GM21360 (cell line): ENCODE data around the gene SCAP.
A peak's percentile ranks its signal among the peaks of the same experiment; 100 is the strongest.
"Not testable (repeated sequence)": the region's sequence is repeated elsewhere in the genome, so short reads cannot be mapped to it uniquely, and the experiment has no call there.

ENCODE experiments used
- ATAC-seq: cut with Tn5 transposase; IDR thresholded peaks from one replicate; pipeline ENCODE4 v1.9.1; 2021; ENCODE audit warnings: mild to moderate bottlenecking, moderate library complexity; ENCODE audit not compliant: unreplicated experiment

SCAP gene

DNA sequence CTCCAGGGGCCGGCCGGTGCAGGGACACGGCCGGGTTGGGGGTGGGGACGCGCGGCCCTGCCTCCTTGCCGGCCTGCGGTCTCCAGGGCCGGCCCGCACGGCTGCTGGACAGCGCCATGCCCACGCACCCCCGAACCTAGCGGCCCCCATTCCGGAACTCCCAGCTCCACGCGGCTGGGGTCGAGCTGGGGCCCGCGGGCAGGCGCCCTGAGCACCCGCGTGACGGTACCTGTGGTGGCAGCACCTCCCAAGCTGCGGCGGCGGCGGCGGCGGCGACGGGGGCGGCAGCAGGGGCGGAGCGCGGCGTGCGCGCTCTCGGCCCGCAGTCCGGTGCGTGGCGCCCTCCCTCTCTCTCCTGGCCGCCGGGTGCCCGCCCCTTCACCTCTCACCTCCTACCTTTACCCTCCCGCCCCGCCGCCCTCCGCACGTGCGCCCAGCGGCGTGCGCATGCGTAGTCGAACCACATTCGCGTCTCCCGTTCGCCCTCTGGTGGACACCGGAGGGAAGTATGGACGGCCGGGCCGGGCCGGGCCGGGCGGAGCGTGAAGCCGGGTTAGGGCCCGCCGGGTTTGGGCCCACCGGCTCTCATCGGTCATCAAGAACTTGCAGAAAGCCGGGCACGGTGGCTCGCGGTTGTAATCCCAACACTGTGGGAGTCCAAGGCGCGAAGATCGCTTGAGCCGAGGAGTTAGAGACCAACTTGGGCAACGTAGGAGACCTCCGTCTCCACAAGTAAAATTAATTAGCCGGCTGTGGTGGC lies at the start of gene SCAP:
Gene SCAP (minus strand): TSS at position 372 of the 760 bp plus-strand sequence. CDS start 32,948 bp downstream, outside the sequence.
- peak; percentile 89 for ATAC-seq

DNA sequence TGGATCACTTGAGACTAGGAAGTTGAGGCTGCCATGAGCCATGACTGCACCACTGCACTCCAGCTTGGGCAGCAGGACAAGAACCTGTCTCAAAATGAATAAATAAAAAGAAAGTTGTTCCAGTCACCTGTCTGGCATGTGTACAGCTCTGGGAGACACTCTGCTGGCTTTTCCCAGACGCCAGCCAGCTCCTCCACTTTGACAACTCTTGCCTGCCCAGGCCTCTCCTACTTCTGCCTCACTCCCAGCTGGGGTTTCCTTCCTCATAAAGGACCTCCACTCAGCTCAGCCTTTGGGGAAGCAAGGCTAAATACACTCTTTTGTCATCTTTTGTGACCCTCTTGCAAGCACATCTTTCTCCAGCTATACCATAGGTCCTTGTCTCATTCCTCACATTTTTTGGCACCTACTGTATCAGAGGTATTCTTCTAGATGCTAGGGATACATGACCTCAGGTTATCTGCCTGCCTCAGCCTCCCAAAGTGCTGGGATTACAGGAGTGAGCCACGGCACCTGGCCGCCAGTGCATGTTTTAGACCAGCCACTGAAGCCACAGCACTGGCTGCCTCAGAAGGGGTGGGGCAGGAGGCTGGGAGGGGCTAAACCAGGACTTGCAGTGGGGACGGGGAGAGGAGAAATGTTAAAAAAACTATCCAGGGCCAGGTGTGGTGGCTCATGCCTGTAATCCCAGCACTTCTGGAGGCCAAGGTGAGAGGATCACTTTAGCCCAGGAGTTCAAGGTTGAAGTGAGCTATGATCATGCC lies 47.8 kb upstream of the SCAP start:
- ATAC-seq = no peak

DNA sequence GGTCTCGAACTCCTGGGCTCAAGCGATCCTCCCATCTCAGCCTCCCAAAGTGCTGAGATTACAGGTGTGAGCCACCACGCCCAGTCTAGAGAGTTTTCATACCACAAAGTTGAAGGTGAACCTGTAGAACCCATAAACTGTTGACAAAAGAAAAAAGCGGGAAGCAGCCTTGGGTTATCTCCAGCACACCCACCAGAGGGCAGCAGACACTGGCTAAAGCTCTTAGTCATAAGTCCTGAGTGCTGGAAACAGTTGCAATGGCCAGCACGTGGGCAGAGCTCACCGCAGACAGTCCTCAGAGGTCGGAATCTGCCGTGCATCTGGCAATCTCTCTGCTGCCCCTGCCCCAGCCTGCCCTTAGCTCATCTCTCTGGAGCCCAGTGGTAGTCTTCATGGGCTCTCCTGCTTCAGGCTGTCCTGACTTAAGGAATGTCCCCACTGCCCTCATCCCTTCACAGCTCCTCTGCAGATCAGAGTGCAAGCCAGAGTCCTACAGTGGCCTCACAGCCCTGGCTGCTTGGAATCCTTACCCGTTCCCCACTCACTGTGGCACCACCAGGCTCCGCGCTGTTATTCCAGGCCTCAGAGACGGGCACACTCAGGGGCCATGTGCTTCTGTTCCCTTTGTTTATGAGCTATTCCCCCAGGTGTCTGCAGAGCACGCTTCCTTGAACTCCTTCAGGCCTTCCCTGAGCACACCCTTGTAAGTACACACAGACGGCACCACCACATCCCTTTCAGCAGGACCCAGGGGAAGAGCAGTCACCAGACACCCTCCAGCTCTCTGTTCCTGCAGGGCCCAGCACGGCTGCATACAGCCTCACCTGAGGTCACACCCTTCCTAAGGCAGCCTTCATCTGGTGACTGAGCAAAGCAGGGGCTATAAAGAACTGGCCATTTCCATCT lies 46.6 kb upstream of the SCAP start:
- ATAC-seq = peak; percentile 66

DNA sequence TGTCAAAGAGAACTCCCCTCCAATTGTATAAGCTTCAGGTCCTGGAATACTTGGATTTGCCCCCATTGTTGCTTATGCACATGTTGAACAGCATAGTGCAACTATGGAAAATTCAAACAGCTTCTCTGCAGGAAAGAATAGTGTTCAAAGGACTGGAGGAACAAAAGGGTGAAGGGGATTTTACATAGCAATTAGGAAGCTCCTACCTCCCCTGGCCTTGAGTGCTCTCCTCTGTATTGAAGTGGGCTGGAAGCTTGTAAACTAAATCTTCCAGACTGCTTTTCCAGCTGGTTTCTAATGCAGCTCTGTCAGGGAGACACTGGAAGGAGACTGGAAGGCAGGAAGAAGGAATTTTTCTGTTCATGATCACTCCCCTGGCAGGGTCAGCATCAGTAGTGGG lies 45.0 kb upstream of the SCAP start:
- ATAC-seq = no peak

DNA sequence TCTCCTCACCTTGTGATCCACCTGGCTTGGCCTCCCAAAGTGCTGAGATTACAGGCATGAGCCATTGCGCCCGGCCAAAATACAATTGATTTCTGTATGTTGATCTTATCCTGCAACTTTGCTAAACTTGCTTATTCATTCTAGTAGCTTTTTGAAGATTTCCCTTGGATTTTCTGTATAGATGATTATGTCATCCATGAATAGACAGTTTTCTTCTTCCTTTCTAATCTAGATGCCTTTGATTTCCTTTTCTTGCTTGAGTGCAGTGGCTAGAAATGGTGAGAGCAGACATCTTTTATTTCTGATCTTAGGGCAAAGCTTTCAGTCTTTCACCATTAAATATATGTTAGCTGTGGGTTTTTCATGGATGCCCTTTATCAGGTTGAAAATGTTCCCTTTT lies 42.2 kb upstream of the SCAP start:
- no peak for ATAC-seq

DNA sequence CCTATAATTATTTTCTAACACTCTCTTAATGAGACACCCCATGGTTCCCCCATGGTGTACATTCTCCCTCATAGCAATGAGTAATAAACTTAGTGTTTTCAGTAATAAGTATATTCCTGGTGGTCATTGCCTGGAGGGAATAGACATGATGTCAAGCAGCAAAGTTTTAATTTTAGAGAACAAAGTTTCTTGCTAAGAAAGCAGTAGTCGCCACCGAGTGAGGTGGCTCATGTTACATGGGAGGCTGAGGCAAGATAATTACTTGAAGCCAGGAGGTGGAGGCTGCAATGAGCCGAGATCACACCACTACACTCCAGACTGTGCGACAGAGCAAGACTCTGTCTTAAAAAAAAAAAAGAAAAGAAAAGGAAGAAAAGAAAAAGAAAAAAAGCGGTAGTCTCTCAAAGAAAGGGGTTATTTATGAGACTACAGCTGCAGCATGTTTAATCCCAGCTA lies 40.2 kb upstream of the SCAP start:
- no peak for ATAC-seq

DNA sequence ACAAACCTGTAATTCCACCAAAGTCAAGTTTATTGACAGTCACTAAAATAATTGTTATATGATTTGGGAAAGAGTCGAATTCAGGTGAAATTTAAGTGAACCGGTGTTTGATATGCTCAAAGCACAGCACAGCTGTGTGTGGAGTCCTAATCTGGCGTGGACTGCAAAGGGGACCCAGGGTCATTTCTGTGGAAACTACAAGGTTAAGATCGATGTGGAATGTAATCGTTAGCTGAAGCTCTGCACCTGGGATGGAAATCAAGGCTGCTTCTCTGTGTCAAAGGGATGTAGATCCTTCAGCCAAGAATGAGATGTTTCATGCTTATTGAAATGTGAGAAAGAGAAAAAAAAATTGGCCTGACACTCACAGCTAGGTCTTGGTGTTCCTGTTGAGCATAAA lies 39.4 kb upstream of the SCAP start:
- no peak for ATAC-seq

DNA sequence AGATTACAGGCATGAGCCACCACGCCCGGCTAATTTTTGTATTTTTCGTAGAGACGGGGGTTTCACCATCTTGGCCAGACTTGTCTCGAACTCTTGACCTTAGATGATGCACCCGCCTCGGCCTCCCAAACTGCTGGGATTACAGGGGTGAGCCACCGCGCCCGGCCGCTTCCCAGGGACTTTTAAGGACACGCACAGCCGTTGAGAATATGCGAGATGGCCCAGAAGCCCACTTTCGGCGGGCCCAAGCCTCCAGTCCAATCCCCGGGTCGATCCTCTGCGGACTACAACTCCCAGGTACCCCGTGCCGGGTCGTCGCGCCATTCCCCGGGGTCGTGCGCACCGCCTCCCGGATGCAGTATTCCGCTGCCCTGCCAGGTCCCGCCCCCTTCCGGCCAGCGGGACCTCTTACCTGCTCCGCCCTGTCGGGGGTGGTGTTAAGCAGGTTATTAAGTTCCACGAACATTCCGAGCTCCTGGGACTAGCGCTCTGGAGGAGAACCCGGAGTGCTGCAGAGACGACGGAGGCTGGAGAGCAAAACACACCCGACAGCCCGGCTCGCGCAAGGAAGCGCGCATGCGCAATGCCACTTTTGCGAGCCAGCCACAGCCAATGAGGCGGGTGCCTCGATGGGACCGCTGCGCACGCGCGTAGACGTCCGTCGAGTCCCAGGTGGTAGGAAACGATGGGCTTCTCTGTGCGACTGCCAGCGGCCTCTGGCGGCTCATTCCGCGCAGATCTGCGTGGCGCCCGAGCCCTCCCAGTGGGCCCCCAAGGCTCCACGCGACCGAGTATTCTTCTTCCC lies 37.6 kb upstream of the SCAP start, which contains the start of gene ELP6:
Gene ELP6 (minus strand): TSS at position 588 of the 805 bp plus-strand sequence. CDS start 122 bp downstream, at position 466.
- ATAC-seq = peak; percentile 87

DNA sequence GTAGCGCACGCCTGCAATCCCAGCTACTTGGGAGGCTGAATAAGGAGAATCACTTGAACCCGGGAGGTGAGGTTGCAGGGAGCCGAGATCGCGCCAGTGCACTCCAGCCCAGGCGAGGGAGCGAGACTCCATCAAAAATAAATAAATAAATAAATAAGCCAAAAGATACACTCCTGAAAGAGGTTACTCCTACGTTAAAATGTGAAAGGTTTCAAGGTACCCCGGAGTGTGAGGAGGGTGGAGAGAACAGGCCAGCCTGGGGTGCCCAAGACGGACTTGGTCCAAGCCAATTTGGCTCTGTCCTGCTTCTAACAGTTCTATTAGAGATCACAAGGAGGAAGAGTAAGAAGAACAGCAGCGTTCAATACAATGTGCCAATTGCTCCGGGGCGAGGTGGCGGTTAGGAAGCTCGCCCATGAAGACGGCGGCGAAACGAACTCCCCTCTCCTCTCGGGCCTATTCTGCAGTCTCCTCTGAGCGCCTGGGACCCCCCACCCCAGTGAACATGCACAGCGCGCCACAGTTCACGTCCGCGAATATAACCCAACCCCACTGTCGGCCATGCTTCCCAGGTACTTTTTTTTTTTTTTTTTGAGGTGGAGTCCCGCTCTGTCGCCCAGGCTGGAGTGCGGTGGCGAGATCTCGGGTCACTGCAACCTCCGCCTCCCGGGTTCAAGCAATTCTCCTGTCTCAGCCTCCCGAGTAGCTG lies 36.8 kb upstream of the SCAP start:
- no peak for ATAC-seq

DNA sequence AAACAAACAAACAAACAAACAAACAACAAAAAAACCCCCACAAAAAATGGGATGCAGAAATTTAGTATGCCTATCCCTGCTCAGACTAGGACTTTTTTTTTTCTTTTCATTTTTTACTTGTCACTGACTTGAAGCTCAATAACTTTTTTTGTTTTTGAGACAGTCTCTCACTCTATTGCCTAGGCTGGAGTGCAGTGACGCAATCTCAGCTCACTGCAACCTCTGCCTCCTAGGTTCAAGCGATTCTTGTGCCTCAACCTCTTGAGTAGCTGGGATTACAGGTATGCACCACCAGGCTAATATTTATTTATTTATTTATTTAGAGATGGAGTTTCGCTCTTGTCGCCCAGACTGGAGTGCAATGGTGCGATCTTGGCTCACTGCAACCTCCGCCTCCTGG lies 29.5 kb upstream of the SCAP start:
- ATAC-seq = not testable (repeated sequence)

DNA sequence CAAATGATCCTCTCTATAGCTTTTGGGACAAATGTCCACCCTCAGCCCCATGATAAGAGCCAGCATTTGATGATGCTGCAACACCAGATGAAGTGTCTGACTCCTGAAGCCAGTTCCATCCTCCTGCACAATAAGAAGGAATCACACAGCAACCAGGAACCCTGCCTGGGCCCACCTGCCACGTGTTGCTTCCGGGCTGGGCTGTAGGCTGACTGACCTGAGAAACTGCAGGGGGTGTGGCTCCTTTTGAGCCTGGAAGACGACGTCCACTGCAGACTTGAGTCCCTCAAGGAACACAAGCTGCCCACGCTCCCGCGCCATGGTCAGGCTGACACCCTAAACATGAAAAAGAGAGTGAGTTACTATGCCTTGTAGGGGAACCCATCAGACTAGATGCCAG lies 28.4 kb upstream of the SCAP start:
- no peak for ATAC-seq

DNA sequence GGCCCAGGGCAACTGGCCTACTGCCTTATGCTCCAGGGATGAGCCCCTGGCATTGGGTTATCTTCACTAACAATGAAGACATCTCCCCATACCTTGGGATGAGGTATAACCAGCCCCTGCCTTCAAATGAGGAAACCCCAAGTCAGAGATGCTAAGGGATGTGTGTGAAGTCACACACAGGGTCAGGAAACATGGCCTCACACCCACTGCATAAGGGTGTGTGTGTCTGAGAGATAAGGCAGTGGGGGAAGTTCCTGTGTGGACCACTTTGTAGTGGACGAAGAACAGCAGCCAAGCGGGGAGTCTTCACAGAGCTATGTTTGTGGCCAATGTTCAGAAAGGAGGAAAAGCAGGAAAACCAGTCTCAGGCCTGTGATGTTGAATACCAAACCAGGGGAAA lies 27.3 kb upstream of the SCAP start:
- no peak for ATAC-seq

DNA sequence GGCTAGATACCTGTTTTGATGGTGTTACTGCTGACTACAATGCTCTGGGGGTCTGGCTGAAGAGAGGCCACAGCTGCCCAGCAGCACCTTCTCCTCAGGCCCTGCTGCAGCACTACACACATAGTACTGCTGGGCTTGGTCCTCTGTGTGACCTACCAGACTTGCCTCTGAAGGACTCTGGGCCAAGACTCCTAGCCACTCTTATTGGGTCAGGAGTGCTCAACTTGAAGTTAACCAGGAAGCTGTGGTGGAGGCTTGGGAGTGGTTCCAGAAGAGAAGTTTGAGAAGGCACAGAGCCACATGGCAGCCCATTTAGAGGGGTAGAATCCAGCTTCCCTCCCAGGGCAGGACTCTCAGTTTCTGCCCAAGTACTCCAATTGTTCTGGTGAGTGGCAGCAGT lies 21.2 kb upstream of the SCAP start:
- no peak for ATAC-seq

DNA sequence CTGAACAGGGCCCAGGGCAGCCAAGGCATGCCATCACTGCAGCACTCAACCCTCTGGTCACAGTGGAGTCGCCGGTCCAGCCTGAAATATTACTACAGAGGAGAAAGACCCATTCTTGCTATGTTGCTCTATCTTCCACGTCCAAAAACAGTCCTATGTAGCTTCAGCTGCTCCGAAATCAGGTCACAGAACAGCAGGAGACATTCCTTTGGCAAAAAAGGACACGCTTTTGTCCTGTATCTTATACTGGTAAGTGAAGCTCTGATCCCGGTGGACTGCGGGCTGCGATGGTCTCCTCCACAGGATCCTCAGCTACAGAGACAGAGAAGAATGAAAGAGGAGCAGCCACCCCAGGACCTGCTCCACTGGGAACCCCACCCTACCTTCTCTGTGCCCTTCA lies 20.1 kb upstream of the SCAP start:
- no peak for ATAC-seq

DNA sequence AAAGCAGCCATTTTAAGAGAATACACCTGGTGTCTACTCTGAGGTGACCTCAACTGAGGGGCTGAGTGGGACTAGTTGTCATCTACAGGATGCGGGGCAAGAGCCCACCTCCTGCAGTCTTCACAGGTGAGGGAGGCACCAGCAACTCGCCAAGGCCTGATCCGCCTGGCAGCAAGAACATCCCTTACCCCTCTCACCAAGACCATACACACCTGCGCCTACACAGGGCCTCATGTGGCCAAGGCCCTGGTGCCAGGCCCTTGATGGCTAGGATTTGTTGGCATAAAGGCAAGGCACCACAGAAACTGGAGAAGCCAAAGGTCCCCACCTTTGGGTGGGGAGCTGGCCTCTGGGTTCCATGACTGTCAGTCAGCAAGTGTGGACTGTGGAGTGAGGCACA lies 19.4 kb upstream of the SCAP start:
- ATAC-seq = no peak

DNA sequence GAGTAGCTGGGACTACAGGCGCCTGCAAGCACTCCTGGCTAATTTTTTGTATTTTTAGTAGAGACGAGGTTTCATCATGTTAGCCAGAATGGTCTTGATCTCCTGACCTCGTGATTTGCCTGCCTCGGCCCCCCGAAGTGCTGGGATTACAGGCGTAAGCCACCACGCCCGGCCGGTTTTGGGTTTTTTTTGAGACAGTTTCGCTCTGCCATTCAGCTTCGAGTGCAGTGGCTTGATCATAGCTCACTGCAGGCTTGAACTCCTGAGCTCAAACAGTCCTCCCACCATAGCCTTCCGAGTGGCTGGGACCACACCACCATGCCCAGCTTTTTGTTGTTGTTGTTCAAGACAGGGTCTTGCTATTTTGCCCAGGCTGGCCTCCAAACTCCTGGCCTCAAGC lies 16.0 kb upstream of the SCAP start:
- ATAC-seq = no peak

DNA sequence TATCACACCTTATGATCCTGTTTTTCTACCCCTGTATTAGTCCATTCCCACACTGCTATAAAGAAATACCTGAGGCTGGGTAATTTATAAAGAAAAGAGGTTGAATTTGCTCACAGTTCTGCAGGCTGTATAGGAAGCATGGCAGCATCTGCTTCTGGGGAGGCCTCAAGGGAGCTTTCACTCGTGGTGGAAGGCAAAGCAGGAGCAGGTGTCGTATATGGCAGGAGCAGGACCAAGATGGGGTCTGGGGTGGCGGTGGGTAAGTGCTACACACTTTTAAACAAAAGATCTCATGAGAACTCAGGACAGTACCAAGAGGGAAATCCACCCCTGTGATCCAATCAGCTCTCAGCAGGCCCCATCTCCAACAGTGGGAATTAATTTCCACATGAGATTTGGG lies 15.4 kb upstream of the SCAP start:
- ATAC-seq = no peak

DNA sequence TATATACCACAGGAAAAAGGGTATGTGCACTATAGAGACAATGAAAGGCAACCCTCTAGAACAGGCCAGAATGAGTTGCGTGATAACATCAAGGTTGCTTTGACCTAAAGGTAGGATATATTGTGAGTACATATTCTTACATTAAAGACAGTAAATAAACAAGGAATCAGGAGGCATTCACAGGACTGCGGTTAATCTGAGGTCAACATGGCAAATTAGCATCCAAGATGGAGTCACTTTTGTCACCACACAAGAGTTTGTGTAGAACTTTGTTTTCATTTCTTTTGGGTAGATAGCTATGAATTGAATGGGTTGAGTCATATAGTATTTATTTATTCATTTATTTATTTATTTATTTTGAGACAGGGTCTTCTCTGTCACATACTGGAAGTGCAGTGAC lies 11.5 kb upstream of the SCAP start:
- no peak for ATAC-seq

DNA sequence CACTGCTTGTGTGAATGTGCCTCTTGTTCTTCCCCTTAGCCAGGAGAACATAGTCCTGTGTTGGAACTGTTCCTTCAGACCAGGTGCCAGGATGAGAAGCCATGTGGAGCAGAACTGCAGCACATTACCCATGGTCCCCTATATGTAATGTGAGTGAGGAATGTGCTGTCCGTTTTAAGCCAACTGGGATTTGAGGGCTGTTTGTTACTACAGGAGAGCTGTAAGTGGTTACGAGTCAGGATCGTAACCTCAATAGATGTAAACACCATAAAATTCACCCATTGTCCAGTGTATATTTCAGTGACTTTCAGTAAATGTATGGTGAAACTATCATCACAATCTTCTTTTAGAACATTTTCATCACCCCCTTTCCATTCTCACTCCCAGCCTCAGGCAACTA lies 10.1 kb upstream of the SCAP start:
- ATAC-seq = no peak

DNA sequence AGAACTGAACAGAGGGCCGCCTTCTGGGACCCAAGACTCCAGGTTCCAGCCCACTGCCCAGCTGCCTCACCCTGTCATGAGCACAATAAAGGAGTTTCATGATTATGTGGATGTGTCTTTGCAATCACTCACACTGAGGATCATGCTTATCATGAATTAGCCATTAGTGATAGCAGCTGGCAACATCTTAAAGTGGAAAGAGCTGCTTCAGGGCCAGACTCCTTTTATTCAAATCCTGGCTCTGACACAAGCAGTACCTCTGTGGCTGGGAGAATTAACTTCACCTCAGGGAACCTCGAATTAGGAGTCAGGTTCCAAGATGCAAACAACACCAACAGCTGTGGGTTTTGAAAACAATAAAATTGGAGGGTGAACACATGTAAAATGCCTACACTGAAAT lies 6.6 kb upstream of the SCAP start:
- ATAC-seq = no peak
